Keratinocyte (primary cell): ENCODE data around the gene TBC1D13. TPM values are rescaled to one million over a fixed set of nuclear protein-coding genes. Genes with fewer than 3 reads are reported as not detected.

ENCODE experiments used
- DNase-seq: peaks from one replicate; pipeline ENCODE4 v3.0.0-alpha.2; 2011; ENCODE audit warnings: low read depth, missing footprints, low spot score
- FAIRE-seq: peaks from 2 replicates; lab custom pipeline; 2011; peaks lifted over from hg19 to GRCh38; lab: Jason Lieb, UNC
- H2AFZ ChIP-seq: 2 replicates; pipeline ENCODE4 v1.6.0; 2012; ENCODE audit warnings: low read length, control low read depth, inconsistent platforms; ENCODE audit not compliant: control insufficient read depth
- H3K27ac ChIP-seq: 2 replicates; pipeline ENCODE4 v1.5.1; 2011; ENCODE audit warnings: low read length; ENCODE audit not compliant: control insufficient read depth, insufficient read depth
- H3K27me3 ChIP-seq: 3 replicates; pipeline ENCODE4 v1.6.0; 2011; ENCODE audit warnings: low read length; ENCODE audit not compliant: control insufficient read depth, insufficient read depth; ENCODE audit errors: extremely low read depth
- H3K36me3 ChIP-seq, 2 experiments: 2 replicates in 1 of 2; 3 replicates in 1 of 2; pipeline ENCODE4 v1.5.1; 2011; ENCODE audit warnings: low read length in 2 of 2, mild to moderate bottlenecking in 1 of 2; ENCODE audit not compliant: control insufficient read depth in 2 of 2, insufficient read depth in 2 of 2; ENCODE audit errors: extremely low read depth in 1 of 2
- H3K4me1 ChIP-seq: 3 replicates; pipeline ENCODE4 v1.5.1; 2011; ENCODE audit warnings: low read length; ENCODE audit not compliant: control insufficient read depth, insufficient read depth; ENCODE audit errors: extremely low read depth
- H3K4me2 ChIP-seq: 3 replicates; pipeline ENCODE4 v1.6.0; 2011; ENCODE audit warnings: low read depth, low read length; ENCODE audit not compliant: control insufficient read depth, insufficient read depth; ENCODE audit errors: extremely low read depth
- H3K4me3 ChIP-seq, 3 experiments: fragments of 200-600 bp in 1 of 3; sonication (generic) in 1 of 3; 2 replicates in 2 of 3; 3 replicates in 1 of 3; pipeline ENCODE4 v1.5.1; 2011 to 2016; ENCODE audit warnings: low read length in 3 of 3, mild to moderate bottlenecking in 3 of 3, control low read depth in 2 of 3, inconsistent platforms in 1 of 3, low read depth in 1 of 3, mixed read lengths in 1 of 3, mixed run types in 1 of 3, moderate library complexity in 1 of 3; ENCODE audit not compliant: control insufficient read depth in 2 of 3, insufficient read depth in 2 of 3; ENCODE audit errors: extremely low read depth in 1 of 3
- H3K79me2 ChIP-seq: 2 replicates; pipeline ENCODE4 v1.6.0; 2012; ENCODE audit warnings: low read length; ENCODE audit not compliant: control insufficient read depth, insufficient read depth
- H3K9ac ChIP-seq: 3 replicates; pipeline ENCODE4 v1.6.0; 2011; ENCODE audit warnings: low read length; ENCODE audit not compliant: control insufficient read depth, insufficient read depth; ENCODE audit errors: extremely low read depth
- H3K9me1 ChIP-seq: 3 replicates; pipeline ENCODE4 v1.6.0; 2011; ENCODE audit warnings: low read length; ENCODE audit not compliant: control insufficient read depth, insufficient read depth; ENCODE audit errors: extremely low read depth
- H3K9me3 ChIP-seq: 2 replicates; pipeline ENCODE4 v1.5.1; 2012; ENCODE audit warnings: low read depth, low read length; ENCODE audit not compliant: control insufficient read depth
- H4K20me1 ChIP-seq: 3 replicates; pipeline ENCODE4 v1.6.0; 2011; ENCODE audit warnings: low read length; ENCODE audit not compliant: control insufficient read depth, insufficient read depth; ENCODE audit errors: extremely low read depth
- EZH2 ChIP-seq: IDR thresholded peaks from one replicate; pipeline ENCODE4 v1.6.1; 2012; ENCODE audit warnings: inconsistent platforms, mild to moderate bottlenecking, low read length, moderate library complexity
- dilution Hi-C: fragments of 300-500 bp; cut with MboI; formaldehyde crosslinking; loops from one replicate; pipeline ENCODE4 v1.7.0; 2020; ENCODE audit warnings: low sequenced_read_pairs; ENCODE audit not compliant: extremely low pct_ligation_motif_present
- polyA plus RNA-seq, 5 experiments: library from polyadenylated mRNA; depleted of rRNA in 3 of 5; stranded (reverse) in 3 of 5; stranded (forward) in 1 of 5; unstranded in 1 of 5; fragments of >200 nt; gene quantifications; 1 replicate in 1 of 5; 2 replicates in 3 of 5; 3 replicates in 1 of 5; pipeline versions ENCODE4 v1.2.1 to v1.2.3, GENCODE V29; 2011 to 2012; ENCODE audit warnings: missing spikeins in 2 of 5, low read depth in 1 of 5, low replicate concordance in 1 of 5
- TF ChIP-seq, protein P1 (sequence below), 3 experiments: IDR thresholded peaks in 1 of 3; conservative IDR thresholded peaks in 1 of 3; optimal IDR thresholded peaks in 1 of 3; 2 replicates in 2 of 3; 3 replicates in 1 of 3; pipeline versions ENCODE3 to v1.5.1; 2011; ENCODE audit warnings: low read length in 3 of 3, mild to moderate bottlenecking in 3 of 3, moderate library complexity in 2 of 3, control low read depth in 1 of 3, inconsistent platforms in 1 of 3; ENCODE audit not compliant: insufficient read depth in 2 of 3; ENCODE audit errors: extremely low read depth in 1 of 3

Gene TBC1D13
- polyA plus RNA-seq, 1 donor (not counting 4 experiments of a cell fraction or from before 2014, with no cell fraction given): 12.8 TPM

DNA sequence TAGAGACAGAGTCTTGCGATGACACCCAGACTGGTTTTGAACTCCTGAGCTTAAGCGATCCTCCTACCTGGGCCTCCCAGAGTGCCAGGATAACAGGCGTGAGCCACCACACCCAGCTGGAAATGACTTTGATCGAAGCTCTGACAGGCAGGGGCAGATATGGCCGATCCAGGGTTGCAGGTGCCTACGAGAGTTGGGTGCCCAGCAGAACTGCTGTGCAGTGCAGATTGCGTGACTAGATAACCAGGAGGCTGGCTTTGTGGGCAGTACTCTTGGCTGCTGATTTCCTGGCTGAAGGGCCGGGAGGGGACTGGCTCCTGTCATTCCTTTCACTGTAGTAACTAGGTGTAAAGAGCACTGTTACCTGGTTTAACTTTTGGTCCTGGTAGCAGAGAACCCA is 11.8 kb downstream of the TBC1D13 start:
- H3K9me3 ChIP-seq: no peaks in the 10 kb centered on the region
- no peak for TF ChIP-seq EZH2
- H3K27me3 ChIP-seq: no peaks in the 10 kb centered on the region
- H3K4me1 ChIP-seq: no peaks in the 10 kb centered on the region
- H3K4me3 ChIP-seq: no peak overlapping the region
- no peaks in the 10 kb centered on the region for H4K20me1 ChIP-seq
- no peaks in the 10 kb centered on the region for H3K79me2 ChIP-seq
- H3K36me3 ChIP-seq: peaks cover 25 to 26% of the 10 kb centered on the region in 2 experiments
- H3K4me2 ChIP-seq: no peak overlapping the region
- H2AFZ ChIP-seq: no peak overlapping the region
- FAIRE-seq (no peak), DNase-seq (no peak)
- dilution Hi-C loops: no loop called here
- no peak overlapping the region for H3K9ac ChIP-seq
- no peaks in the 10 kb centered on the region for H3K9me1 ChIP-seq
- H3K27ac ChIP-seq: no peak overlapping the region

DNA sequence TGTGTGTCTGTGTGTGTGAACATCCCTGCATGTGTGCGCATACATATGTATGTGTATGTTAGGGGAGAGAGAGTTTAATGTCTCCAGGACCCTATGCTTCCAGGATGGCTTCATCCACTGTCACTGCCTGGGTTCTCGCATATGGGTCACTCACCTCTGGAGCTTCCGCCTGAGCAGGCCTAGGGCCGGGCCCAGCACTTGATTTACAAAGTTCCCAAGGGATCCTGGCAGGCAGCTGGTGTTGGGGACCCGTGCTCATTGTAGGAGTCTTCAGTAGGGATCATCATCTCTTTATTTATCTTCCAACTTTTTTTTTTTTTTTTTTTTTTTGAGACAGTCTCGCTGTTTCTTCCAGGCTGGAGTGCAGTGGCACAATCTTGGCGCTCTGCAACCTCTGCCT is 13.0 kb downstream of the TBC1D13 start:
- peaks cover 24 to 27% of the 10 kb centered on the region in 2 experiments for H3K36me3 ChIP-seq
- TF ChIP-seq, protein P1, sequence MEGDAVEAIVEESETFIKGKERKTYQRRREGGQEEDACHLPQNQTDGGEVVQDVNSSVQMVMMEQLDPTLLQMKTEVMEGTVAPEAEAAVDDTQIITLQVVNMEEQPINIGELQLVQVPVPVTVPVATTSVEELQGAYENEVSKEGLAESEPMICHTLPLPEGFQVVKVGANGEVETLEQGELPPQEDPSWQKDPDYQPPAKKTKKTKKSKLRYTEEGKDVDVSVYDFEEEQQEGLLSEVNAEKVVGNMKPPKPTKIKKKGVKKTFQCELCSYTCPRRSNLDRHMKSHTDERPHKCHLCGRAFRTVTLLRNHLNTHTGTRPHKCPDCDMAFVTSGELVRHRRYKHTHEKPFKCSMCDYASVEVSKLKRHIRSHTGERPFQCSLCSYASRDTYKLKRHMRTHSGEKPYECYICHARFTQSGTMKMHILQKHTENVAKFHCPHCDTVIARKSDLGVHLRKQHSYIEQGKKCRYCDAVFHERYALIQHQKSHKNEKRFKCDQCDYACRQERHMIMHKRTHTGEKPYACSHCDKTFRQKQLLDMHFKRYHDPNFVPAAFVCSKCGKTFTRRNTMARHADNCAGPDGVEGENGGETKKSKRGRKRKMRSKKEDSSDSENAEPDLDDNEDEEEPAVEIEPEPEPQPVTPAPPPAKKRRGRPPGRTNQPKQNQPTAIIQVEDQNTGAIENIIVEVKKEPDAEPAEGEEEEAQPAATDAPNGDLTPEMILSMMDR (optimal IDR thresholded peaks at IDR 0.05 in 1 of 3, IDR thresholded peaks at IDR 0.05 in 1 of 3, conservative IDR thresholded peaks at IDR 0.05 in 1 of 3; ENCODE audit: extremely low read depth in 1 of 3, insufficient read depth in 2 of 3, low read length in 3 of 3): no peak
- TF ChIP-seq EZH2: no peak
- no peaks in the 10 kb centered on the region for H4K20me1 ChIP-seq
- H3K27ac ChIP-seq: no peak overlapping the region
- DNase-seq (no peak), FAIRE-seq (no peak)
- H3K27me3 ChIP-seq: no peaks in the 10 kb centered on the region
- dilution Hi-C loops: no loop called here
- H3K9me1 ChIP-seq: no peaks in the 10 kb centered on the region
- no peak overlapping the region for H3K9ac ChIP-seq
- no peak overlapping the region for H3K4me3 ChIP-seq
- H3K4me1 ChIP-seq: no peaks in the 10 kb centered on the region
- no peak overlapping the region for H3K4me2 ChIP-seq
- H3K79me2 ChIP-seq: no peaks in the 10 kb centered on the region
- H2AFZ ChIP-seq: no peak overlapping the region
- H3K9me3 ChIP-seq: no peaks in the 10 kb centered on the region

DNA sequence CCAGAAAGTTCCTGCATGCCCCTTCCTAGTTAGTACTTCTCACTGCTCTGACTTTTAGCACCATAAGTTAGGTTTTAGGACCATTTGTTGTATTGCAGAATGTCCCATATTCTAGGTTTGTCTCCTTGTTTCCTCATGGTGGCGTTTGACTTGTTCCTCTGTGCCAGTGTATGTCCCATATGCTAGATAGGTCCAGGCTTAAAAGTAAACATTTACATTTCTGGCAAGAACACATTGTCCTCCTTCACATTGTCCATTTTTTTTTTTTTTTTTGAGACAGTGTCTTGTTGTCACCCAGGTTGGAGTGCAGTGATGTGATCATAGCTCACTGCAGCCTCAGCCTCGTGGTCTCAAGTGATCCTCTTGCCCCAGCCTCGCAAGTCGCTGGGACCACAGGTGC is 15.4 kb downstream of the TBC1D13 start:
- DNase-seq (no peak), FAIRE-seq (no peak)
- H3K4me2 ChIP-seq: no peak overlapping the region
- H3K27me3 ChIP-seq: no peaks in the 10 kb centered on the region
- peaks cover 25 to 27% of the 10 kb centered on the region in 2 experiments for H3K36me3 ChIP-seq
- no peak overlapping the region for H3K27ac ChIP-seq
- no peak overlapping the region for H2AFZ ChIP-seq
- H3K9me1 ChIP-seq: no peaks in the 10 kb centered on the region
- dilution Hi-C loops: no loop called here
- H3K4me3 ChIP-seq: no peak overlapping the region
- no peak overlapping the region for H3K9ac ChIP-seq
- no peaks in the 10 kb centered on the region for H3K79me2 ChIP-seq
- H3K9me3 ChIP-seq: no peaks in the 10 kb centered on the region
- TF ChIP-seq EZH2: no peak
- TF ChIP-seq, protein P1 (optimal IDR thresholded peaks at IDR 0.05 in 1 of 3, IDR thresholded peaks at IDR 0.05 in 1 of 3, conservative IDR thresholded peaks at IDR 0.05 in 1 of 3; ENCODE audit: extremely low read depth in 1 of 3, insufficient read depth in 2 of 3, low read length in 3 of 3): no peak
- H3K4me1 ChIP-seq: no peaks in the 10 kb centered on the region
- no peaks in the 10 kb centered on the region for H4K20me1 ChIP-seq
